HCT116 (cell line): Measurements from ENCODE around the gene PLCH2. TPM values are rescaled to one million over a fixed set of nuclear protein-coding genes. Genes with fewer than 3 reads are reported as not detected.

Experiments
- ATAC-seq: fragments of 200-7000 bp; cut with Tn5 transposase; 2 replicates; pipeline ENCODE4 v1.9.1; 2020; ENCODE audit warnings: mild to moderate bottlenecking, moderate library complexity
- BruUV-seq: library from RNA; stranded (reverse); fragments of 400-500 nt; replicated peaks from 2 replicates; lab custom pipeline; 2021; lab: Mats Ljungman, UMichigan
- CTCF ChIA-PET: fragments of 300-600 bp; sonication (Branson Sonifier 250); formaldehyde crosslinking; loops from one replicate; lab custom pipeline; 2021; ENCODE audit warnings: antibody characterized with exemption; lab: Charles Lee
- POLR2A ChIA-PET: fragments of 300-600, 350-600 bp; sonication (Branson Sonifier 250); formaldehyde crosslinking; loops from one replicate; lab custom pipeline; 2021; ENCODE audit warnings: antibody characterized with exemption; lab: Charles Lee
- RAD21 ChIA-PET, 2 experiments: fragments of 300-600 bp; sonication (Branson Sonifier 250); formaldehyde crosslinking; loops; one replicate each; lab custom pipeline; 2023; ENCODE audit warnings: low total read pairs in 2 of 2; ENCODE audit not compliant: uncharacterized antibody in 2 of 2, unreplicated experiment in 2 of 2, low non-redundant PET in 1 of 2; lab: Charles Lee
- DNase-seq: peaks from one replicate; pipeline ENCODE4 v3.0.0-alpha.2; 2010; ENCODE audit warnings: low read depth, low spot score
- H2AFZ ChIP-seq: fragments of 200-600 bp; shearing (Covaris generic), sonication (generic); 2 replicates; pipeline ENCODE4 v1.6.1; 2017; ENCODE audit warnings: low read depth, mixed run types, mixed read lengths, antibody characterized with exemption, low read length; ENCODE audit not compliant: poor library complexity, severe bottlenecking
- H3K27ac ChIP-seq: 2 replicates; pipeline ENCODE4 v1.5.1; 2012; ENCODE audit warnings: low read depth, low read length
- H3K27me3 ChIP-seq: fragments of 200-600 bp; sonication (generic); 2 replicates; pipeline ENCODE4 v1.6.1; 2016; ENCODE audit warnings: mixed run types, low read length, mixed read lengths; ENCODE audit not compliant: insufficient read depth
- H3K36me3 ChIP-seq, 2 experiments: fragments of 200-500 bp in 1 of 2; fragments of 200-600 bp in 1 of 2; sonication (Bioruptor generic) in 1 of 2; sonication (generic) in 1 of 2; 2 replicates each; pipeline versions ENCODE4 v1.5.1 to v1.6.1; 2014 to 2016; ENCODE audit warnings: low read length in 2 of 2, inconsistent platforms in 1 of 2, mixed read lengths in 1 of 2, mixed run types in 1 of 2; ENCODE audit not compliant: insufficient read depth in 2 of 2, control insufficient read depth in 1 of 2
- H3K4me1 ChIP-seq, 2 experiments: fragments of 200-600 bp in 1 of 2; sonication (generic) in 1 of 2; 2 replicates each; pipeline versions ENCODE4 v1.5.1 to v1.6.1; 2012 to 2017; ENCODE audit warnings: low read length in 2 of 2, inconsistent platforms in 1 of 2, mild to moderate bottlenecking in 1 of 2, mixed read lengths in 1 of 2, mixed run types in 1 of 2, moderate library complexity in 1 of 2; ENCODE audit not compliant: insufficient read depth in 2 of 2, control insufficient read depth in 1 of 2
- H3K4me2 ChIP-seq: fragments of 200-600 bp; sonication (generic); 2 replicates; pipeline ENCODE4 v1.6.1; 2017; ENCODE audit warnings: mixed run types, low read length, mixed read lengths
- H3K4me3 ChIP-seq, 2 experiments: fragments of 200-600 bp in 1 of 2; sonication (generic) in 1 of 2; replicated peaks in 1 of 2; 2 replicates each; pipeline ENCODE4 v1.5.1; 2011 to 2016; ENCODE audit warnings: low read length in 2 of 2, control low read depth in 1 of 2, low read depth in 1 of 2, mild to moderate bottlenecking in 1 of 2, mixed read lengths in 1 of 2, mixed run types in 1 of 2
- H3K79me2 ChIP-seq: fragments of 200-600 bp; sonication (generic); 2 replicates; pipeline ENCODE4 v1.6.1; 2017; ENCODE audit warnings: mild to moderate bottlenecking, mixed run types, low read length, moderate library complexity, mixed read lengths; ENCODE audit not compliant: insufficient read depth
- H3K9ac ChIP-seq: fragments of 200-600 bp; sonication (generic); 2 replicates; pipeline ENCODE4 v1.6.1; 2016; ENCODE audit warnings: low read length, mixed read lengths
- H3K9me2 ChIP-seq: fragments of 200-600 bp; sonication (generic), shearing (Covaris generic); 2 replicates; pipeline ENCODE4 v1.6.1; 2017; ENCODE audit warnings: mixed run types, mild to moderate bottlenecking, moderate library complexity; ENCODE audit not compliant: insufficient read depth
- H3K9me3 ChIP-seq, 2 experiments: fragments of 200-500 bp in 1 of 2; fragments of 200-600 bp in 1 of 2; sonication (Bioruptor generic) in 1 of 2; sonication (generic) in 1 of 2; 2 replicates each; pipeline ENCODE4 v1.6.1; 2014 to 2017; ENCODE audit warnings: low read length in 2 of 2, mixed read lengths in 2 of 2, inconsistent platforms in 1 of 2, low read depth in 1 of 2, mild to moderate bottlenecking in 1 of 2, mixed run types in 1 of 2, moderate library complexity in 1 of 2; ENCODE audit not compliant: control insufficient read depth in 1 of 2, insufficient read depth in 1 of 2
- H4K20me1 ChIP-seq: fragments of 200-600 bp; sonication (generic), shearing (Covaris generic); 2 replicates; pipeline ENCODE4 v1.6.1; 2017; ENCODE audit warnings: mixed run types, mild to moderate bottlenecking, moderate library complexity; ENCODE audit not compliant: insufficient read depth
- CEBPB ChIP-seq: IDR thresholded peaks from 2 replicates; pipeline ENCODE4 v1.6.1; 2012; ENCODE audit warnings: low read depth
- POLR2AphosphoS5 ChIP-seq: IDR thresholded peaks from 2 replicates; pipeline ENCODE4 v1.6.1; 2011; ENCODE audit warnings: mild to moderate bottlenecking, low read depth, low read length, moderate library complexity
- RAD21 ChIP-seq: IDR thresholded peaks from 2 replicates; pipeline ENCODE4 v1.6.1; 2012; ENCODE audit warnings: low read depth, mild to moderate bottlenecking
- SRF ChIP-seq: IDR thresholded peaks from 2 replicates; pipeline ENCODE4 v1.6.1; 2012; ENCODE audit warnings: low read depth
- intact Hi-C: fragments of 100-400 bp; cut with micrococcal nuclease; formaldehyde crosslinking; loops from 2 replicates; pipeline ENCODE4 v1.10.0; 2022
- total RNA-seq: library from RNA; stranded (reverse); gene quantifications from one replicate; pipeline ENCODE4 v1.2.1, GENCODE V29; 2021; ENCODE audit not compliant: unreplicated experiment
- TF ChIP-seq, protein P1 (sequence below): IDR thresholded peaks from 2 replicates; pipeline ENCODE4 v1.6.1; 2012; ENCODE audit warnings: low read depth
- TF ChIP-seq, protein P2 (sequence below): IDR thresholded peaks from 2 replicates; pipeline ENCODE4 v1.6.1; 2011; ENCODE audit warnings: mild to moderate bottlenecking, low read length, moderate library complexity; ENCODE audit not compliant: insufficient replicate concordance; ENCODE audit errors: extremely low read depth
- TF ChIP-seq, protein P3 (sequence below), 3 experiments: fragments of 200-600 bp in 1 of 3; sonication (generic) in 1 of 3; IDR thresholded peaks in 2 of 3; conservative IDR thresholded peaks in 1 of 3; 2 replicates each; pipeline ENCODE4 v1.5.1; 2012 to 2017; ENCODE audit warnings: low read depth in 2 of 3, low read length in 2 of 3, antibody characterized with exemption in 1 of 3, borderline replicate concordance in 1 of 3, control low read depth in 1 of 3, mild to moderate bottlenecking in 1 of 3, mixed read lengths in 1 of 3, mixed run types in 1 of 3, moderate library complexity in 1 of 3; ENCODE audit not compliant: insufficient read depth in 1 of 3

The PLCH2 gene
- total RNA-seq, 1 experiment from 2014 or later: 2.0 TPM

DNA sequence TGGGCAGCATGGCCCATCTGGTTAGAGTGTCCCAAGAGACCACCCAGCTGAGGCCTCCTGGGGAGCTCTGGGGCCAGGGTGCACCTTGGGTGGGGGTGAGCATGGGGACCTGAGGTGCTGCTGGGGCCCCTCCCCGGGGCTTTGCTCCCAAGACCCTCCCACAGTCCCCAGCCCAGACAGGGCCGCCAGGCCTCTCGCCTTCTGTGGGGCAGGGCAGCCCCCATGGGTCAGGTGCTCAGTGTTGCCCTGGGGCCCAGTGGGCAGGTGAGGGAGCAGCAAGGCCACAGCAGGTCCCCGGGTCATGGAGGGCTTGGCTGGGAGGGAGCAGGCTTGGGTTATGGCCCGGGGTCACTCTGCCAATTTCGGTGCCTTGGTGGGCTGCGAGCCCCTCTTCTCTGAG is 39.2 kb upstream of the PLCH2 start:
- no peaks in the 10 kb centered on the region for H3K4me1 ChIP-seq
- ChIA-PET POLR2A (no interaction called here), CTCF (no interaction called here), RAD21 (no interaction called here)
- H3K9ac ChIP-seq: no peak overlapping the region
- H2AFZ ChIP-seq: no peak overlapping the region
- no peaks in the 10 kb centered on the region for H3K79me2 ChIP-seq
- no peaks in the 10 kb centered on the region for H3K9me2 ChIP-seq
- no peak overlapping the region for H3K4me2 ChIP-seq
- H3K27ac ChIP-seq: no peak overlapping the region
- no peaks in the 10 kb centered on the region for H3K36me3 ChIP-seq
- TF ChIP-seq CEBPB (no peak), SRF (no peak), RAD21 (no peak), POLR2AphosphoS5 (no peak)
- TF ChIP-seq, protein P1, sequence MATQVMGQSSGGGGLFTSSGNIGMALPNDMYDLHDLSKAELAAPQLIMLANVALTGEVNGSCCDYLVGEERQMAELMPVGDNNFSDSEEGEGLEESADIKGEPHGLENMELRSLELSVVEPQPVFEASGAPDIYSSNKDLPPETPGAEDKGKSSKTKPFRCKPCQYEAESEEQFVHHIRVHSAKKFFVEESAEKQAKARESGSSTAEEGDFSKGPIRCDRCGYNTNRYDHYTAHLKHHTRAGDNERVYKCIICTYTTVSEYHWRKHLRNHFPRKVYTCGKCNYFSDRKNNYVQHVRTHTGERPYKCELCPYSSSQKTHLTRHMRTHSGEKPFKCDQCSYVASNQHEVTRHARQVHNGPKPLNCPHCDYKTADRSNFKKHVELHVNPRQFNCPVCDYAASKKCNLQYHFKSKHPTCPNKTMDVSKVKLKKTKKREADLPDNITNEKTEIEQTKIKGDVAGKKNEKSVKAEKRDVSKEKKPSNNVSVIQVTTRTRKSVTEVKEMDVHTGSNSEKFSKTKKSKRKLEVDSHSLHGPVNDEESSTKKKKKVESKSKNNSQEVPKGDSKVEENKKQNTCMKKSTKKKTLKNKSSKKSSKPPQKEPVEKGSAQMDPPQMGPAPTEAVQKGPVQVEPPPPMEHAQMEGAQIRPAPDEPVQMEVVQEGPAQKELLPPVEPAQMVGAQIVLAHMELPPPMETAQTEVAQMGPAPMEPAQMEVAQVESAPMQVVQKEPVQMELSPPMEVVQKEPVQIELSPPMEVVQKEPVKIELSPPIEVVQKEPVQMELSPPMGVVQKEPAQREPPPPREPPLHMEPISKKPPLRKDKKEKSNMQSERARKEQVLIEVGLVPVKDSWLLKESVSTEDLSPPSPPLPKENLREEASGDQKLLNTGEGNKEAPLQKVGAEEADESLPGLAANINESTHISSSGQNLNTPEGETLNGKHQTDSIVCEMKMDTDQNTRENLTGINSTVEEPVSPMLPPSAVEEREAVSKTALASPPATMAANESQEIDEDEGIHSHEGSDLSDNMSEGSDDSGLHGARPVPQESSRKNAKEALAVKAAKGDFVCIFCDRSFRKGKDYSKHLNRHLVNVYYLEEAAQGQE: no peak
- TF ChIP-seq, protein P2, sequence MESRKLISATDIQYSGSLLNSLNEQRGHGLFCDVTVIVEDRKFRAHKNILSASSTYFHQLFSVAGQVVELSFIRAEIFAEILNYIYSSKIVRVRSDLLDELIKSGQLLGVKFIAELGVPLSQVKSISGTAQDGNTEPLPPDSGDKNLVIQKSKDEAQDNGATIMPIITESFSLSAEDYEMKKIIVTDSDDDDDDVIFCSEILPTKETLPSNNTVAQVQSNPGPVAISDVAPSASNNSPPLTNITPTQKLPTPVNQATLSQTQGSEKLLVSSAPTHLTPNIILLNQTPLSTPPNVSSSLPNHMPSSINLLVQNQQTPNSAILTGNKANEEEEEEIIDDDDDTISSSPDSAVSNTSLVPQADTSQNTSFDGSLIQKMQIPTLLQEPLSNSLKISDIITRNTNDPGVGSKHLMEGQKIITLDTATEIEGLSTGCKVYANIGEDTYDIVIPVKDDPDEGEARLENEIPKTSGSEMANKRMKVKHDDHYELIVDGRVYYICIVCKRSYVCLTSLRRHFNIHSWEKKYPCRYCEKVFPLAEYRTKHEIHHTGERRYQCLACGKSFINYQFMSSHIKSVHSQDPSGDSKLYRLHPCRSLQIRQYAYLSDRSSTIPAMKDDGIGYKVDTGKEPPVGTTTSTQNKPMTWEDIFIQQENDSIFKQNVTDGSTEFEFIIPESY: no peak
- TF ChIP-seq, protein P3, sequence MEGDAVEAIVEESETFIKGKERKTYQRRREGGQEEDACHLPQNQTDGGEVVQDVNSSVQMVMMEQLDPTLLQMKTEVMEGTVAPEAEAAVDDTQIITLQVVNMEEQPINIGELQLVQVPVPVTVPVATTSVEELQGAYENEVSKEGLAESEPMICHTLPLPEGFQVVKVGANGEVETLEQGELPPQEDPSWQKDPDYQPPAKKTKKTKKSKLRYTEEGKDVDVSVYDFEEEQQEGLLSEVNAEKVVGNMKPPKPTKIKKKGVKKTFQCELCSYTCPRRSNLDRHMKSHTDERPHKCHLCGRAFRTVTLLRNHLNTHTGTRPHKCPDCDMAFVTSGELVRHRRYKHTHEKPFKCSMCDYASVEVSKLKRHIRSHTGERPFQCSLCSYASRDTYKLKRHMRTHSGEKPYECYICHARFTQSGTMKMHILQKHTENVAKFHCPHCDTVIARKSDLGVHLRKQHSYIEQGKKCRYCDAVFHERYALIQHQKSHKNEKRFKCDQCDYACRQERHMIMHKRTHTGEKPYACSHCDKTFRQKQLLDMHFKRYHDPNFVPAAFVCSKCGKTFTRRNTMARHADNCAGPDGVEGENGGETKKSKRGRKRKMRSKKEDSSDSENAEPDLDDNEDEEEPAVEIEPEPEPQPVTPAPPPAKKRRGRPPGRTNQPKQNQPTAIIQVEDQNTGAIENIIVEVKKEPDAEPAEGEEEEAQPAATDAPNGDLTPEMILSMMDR (IDR thresholded peaks at IDR 0.05 in 2 of 3, conservative IDR thresholded peaks at IDR 0.05 in 1 of 3; ENCODE audit: borderline replicate concordance in 1 of 3, insufficient read depth in 1 of 3, low read depth in 2 of 3, low read length in 2 of 3): no peak
- H3K9me3 ChIP-seq: no peaks in the 10 kb centered on the region
- H3K27me3 ChIP-seq: peaks cover 7% of the 10 kb centered on the region; the same call in 1 of the 2 replicates
- no peak overlapping the region for H3K4me3 ChIP-seq
- H4K20me1 ChIP-seq: no peaks in the 10 kb centered on the region
- DNase-seq (no peak), ATAC-seq (no peak)
- intact Hi-C loops: no loop called here
- BruUV-seq: no TSS peak
